SK-N-SH (cell line): ENCODE data around the gene SHISA3.

Experiments
- CHD2 ChIP-seq: fragments of 150-350 bp; IDR thresholded peaks from 2 replicates; pipeline ENCODE4 v1.6.1; 2018; ENCODE audit warnings: low read length; ENCODE audit not compliant: partially characterized antibody
- EZH2phosphoT487 ChIP-seq: fragments of 200-600 bp; sonication (generic); IDR thresholded peaks from 2 replicates; pipeline ENCODE4 v1.6.1; 2017; ENCODE audit warnings: low read depth, mixed run types, mild to moderate bottlenecking, antibody characterized with exemption, moderate library complexity, borderline replicate concordance
- FOXM1 ChIP-seq: IDR thresholded peaks from 2 replicates; pipeline ENCODE4 v1.4.0; 2012; ENCODE audit warnings: low read depth, mild to moderate bottlenecking
- GATA2 ChIP-seq: sonication (generic); formaldehyde crosslinking; IDR thresholded peaks from 2 replicates; pipeline ENCODE4 v1.5.0; 2020; ENCODE audit warnings: mild to moderate bottlenecking, missing genetic modification reagents
- RAD21 ChIP-seq: IDR thresholded peaks from 2 replicates; pipeline ENCODE4 v1.6.1; 2012; ENCODE audit warnings: mild to moderate bottlenecking, low read length
- RFX5 ChIP-seq: IDR thresholded peaks from 2 replicates; pipeline ENCODE4 v1.6.1; 2012; ENCODE audit warnings: mild to moderate bottlenecking, improper control_type of control experiment, low read length
- SMC3 ChIP-seq: IDR thresholded peaks from 2 replicates; pipeline ENCODE4 v1.6.1; 2012; ENCODE audit warnings: low read depth, low read length, improper control_type of control experiment
- TAF1 ChIP-seq: IDR thresholded peaks from 2 replicates; pipeline ENCODE4 v1.6.1; 2012; ENCODE audit warnings: low read depth, mild to moderate bottlenecking, low read length, moderate library complexity, borderline replicate concordance
- TCF12 ChIP-seq: IDR thresholded peaks from 2 replicates; pipeline ENCODE4 v1.4.0; 2012
- TEAD4 ChIP-seq: IDR thresholded peaks from 2 replicates; pipeline ENCODE4 v1.4.0; 2012; ENCODE audit warnings: mild to moderate bottlenecking, borderline replicate concordance; ENCODE audit not compliant: insufficient read depth
- TF ChIP-seq, protein P1 (sequence below): fragments of 200-600 bp; sonication (generic); IDR thresholded peaks from 2 replicates; pipeline ENCODE4 v1.6.1; 2017; ENCODE audit warnings: antibody characterized with exemption, mild to moderate bottlenecking, moderate library complexity
- TF ChIP-seq, protein P2 (sequence below): IDR thresholded peaks from 2 replicates; pipeline ENCODE4 v1.4.0; 2012; ENCODE audit warnings: low read depth, borderline replicate concordance
- TF ChIP-seq, protein P3 (sequence below): fragments of 150-350 bp; IDR thresholded peaks from 2 replicates; pipeline ENCODE4 v1.6.1; 2016; ENCODE audit warnings: mild to moderate bottlenecking, low read depth, low read length
- TF ChIP-seq, protein P4 (sequence below): IDR thresholded peaks from 2 replicates; pipeline ENCODE4 v1.4.0; 2012; ENCODE audit warnings: low read depth

DNA sequence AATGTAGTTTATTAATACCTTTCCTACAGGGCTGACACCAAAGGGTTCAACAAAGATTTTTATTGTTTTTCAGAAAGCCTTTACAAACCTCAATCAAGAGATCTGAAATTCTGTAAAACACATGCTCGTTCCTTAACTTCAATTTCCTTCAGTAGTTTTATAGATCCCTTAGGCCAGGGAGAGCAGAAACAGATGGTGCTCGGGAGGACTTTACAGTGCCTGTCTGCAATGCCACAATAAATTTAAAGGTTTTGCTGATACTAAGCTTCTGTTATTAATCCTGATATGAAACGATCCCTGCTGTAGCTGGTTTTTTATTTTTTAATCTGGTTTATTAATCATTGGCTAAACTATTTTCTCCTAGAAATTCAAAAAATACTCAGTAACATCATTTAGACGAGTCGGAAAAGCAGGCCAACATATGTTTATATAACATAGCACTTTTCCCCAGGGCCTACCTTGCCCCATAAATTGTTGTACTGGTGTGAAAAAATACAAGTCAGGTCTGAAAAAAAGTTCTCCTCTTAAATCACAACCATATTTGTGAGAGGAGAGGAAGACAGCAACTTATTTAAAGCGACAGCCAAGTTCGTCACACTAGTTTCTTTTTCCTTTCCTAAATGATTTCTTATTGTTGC lies 39.8 kb downstream of the SHISA3 start:
- TF ChIP-seq, protein P1, sequence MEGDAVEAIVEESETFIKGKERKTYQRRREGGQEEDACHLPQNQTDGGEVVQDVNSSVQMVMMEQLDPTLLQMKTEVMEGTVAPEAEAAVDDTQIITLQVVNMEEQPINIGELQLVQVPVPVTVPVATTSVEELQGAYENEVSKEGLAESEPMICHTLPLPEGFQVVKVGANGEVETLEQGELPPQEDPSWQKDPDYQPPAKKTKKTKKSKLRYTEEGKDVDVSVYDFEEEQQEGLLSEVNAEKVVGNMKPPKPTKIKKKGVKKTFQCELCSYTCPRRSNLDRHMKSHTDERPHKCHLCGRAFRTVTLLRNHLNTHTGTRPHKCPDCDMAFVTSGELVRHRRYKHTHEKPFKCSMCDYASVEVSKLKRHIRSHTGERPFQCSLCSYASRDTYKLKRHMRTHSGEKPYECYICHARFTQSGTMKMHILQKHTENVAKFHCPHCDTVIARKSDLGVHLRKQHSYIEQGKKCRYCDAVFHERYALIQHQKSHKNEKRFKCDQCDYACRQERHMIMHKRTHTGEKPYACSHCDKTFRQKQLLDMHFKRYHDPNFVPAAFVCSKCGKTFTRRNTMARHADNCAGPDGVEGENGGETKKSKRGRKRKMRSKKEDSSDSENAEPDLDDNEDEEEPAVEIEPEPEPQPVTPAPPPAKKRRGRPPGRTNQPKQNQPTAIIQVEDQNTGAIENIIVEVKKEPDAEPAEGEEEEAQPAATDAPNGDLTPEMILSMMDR = no peak
- no peak for TF ChIP-seq CHD2
- TF ChIP-seq EZH2phosphoT487 = no peak
- TF ChIP-seq, protein P2, sequence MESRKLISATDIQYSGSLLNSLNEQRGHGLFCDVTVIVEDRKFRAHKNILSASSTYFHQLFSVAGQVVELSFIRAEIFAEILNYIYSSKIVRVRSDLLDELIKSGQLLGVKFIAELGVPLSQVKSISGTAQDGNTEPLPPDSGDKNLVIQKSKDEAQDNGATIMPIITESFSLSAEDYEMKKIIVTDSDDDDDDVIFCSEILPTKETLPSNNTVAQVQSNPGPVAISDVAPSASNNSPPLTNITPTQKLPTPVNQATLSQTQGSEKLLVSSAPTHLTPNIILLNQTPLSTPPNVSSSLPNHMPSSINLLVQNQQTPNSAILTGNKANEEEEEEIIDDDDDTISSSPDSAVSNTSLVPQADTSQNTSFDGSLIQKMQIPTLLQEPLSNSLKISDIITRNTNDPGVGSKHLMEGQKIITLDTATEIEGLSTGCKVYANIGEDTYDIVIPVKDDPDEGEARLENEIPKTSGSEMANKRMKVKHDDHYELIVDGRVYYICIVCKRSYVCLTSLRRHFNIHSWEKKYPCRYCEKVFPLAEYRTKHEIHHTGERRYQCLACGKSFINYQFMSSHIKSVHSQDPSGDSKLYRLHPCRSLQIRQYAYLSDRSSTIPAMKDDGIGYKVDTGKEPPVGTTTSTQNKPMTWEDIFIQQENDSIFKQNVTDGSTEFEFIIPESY = no peak
- no peak for TF ChIP-seq SMC3
- TF ChIP-seq, protein P3, sequence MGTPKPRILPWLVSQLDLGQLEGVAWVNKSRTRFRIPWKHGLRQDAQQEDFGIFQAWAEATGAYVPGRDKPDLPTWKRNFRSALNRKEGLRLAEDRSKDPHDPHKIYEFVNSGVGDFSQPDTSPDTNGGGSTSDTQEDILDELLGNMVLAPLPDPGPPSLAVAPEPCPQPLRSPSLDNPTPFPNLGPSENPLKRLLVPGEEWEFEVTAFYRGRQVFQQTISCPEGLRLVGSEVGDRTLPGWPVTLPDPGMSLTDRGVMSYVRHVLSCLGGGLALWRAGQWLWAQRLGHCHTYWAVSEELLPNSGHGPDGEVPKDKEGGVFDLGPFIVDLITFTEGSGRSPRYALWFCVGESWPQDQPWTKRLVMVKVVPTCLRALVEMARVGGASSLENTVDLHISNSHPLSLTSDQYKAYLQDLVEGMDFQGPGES = no peak
- no peak for TF ChIP-seq FOXM1
- no peak for TF ChIP-seq TEAD4
- TF ChIP-seq RAD21 = no peak
- no peak for TF ChIP-seq TCF12
- TF ChIP-seq TAF1 = no peak
- TF ChIP-seq, protein P4, sequence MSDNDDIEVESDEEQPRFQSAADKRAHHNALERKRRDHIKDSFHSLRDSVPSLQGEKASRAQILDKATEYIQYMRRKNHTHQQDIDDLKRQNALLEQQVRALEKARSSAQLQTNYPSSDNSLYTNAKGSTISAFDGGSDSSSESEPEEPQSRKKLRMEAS = no peak
- no peak for TF ChIP-seq GATA2 (CRISPR knock-in tag)
- no peak for TF ChIP-seq RFX5
